Ovary (tissue), 3 donors: ENCODE results near the gene TVP23A.

Source experiments
- EP300 ChIP-seq: sonication (generic); formaldehyde crosslinking; IDR thresholded peaks from one replicate; pipeline ENCODE4 v1.6.1; 2017; ENCODE audit warnings: antibody characterized with exemption
- TF ChIP-seq, protein P1 (sequence below), 3 donors: fragments of 450-650 bp in 2 of 3; fragments of 200-600 bp in 1 of 3; IDR thresholded peaks; one replicate each; pipeline versions ENCODE4 v1.5.1 to v1.8.0; 2016 to 2022; ENCODE audit warnings: antibody characterized with exemption in 3 of 3, mild to moderate bottlenecking in 1 of 3
- donor health status: DM: no; HTN: no; CAD: no.

DNA sequence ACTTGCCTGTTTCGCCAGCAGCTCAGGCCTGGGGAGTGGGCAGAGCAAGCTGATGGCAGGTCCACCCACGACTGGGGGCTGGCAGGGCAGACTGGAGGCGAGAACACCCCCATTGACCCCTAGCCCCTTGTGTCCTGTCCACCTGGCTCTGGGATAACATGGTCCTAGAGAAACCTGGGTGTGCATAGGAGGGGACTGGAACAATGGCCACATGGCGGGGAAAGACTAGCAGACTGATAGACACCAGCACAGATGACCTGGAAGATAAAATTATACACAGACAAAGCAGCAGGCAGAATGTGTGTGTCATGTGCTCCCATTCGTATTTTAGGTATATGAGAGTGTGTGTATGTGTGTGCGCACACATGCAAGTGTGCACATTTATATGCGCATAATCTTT, 51.5 kb downstream of the TVP23A start:
- TF ChIP-seq, protein P1, sequence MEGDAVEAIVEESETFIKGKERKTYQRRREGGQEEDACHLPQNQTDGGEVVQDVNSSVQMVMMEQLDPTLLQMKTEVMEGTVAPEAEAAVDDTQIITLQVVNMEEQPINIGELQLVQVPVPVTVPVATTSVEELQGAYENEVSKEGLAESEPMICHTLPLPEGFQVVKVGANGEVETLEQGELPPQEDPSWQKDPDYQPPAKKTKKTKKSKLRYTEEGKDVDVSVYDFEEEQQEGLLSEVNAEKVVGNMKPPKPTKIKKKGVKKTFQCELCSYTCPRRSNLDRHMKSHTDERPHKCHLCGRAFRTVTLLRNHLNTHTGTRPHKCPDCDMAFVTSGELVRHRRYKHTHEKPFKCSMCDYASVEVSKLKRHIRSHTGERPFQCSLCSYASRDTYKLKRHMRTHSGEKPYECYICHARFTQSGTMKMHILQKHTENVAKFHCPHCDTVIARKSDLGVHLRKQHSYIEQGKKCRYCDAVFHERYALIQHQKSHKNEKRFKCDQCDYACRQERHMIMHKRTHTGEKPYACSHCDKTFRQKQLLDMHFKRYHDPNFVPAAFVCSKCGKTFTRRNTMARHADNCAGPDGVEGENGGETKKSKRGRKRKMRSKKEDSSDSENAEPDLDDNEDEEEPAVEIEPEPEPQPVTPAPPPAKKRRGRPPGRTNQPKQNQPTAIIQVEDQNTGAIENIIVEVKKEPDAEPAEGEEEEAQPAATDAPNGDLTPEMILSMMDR (IDR thresholded peaks at IDR 0.05): no peak
- TF ChIP-seq EP300: no peak
